DND-41 (cell line): ENCODE data around the gene FAM53A.

Experiments
- CTCF ChIP-seq: IDR thresholded peaks from 2 replicates; pipeline ENCODE4 v1.5.1; 2012; ENCODE audit warnings: borderline replicate concordance, low read length, moderate library complexity, mild to moderate bottlenecking; ENCODE audit not compliant: poor library complexity, severe bottlenecking; ENCODE audit errors: extremely low read depth
- EZH2 ChIP-seq: IDR thresholded peaks from 3 replicates; pipeline ENCODE4 v1.6.1; 2012; ENCODE audit warnings: borderline replicate concordance, low read depth, mild to moderate bottlenecking, moderate library complexity, low read length, inconsistent platforms; ENCODE audit not compliant: severe bottlenecking

- TF ChIP-seq CTCF, result no peak
- no peak for TF ChIP-seq EZH2
Observed at GRCh38 chr4:1614049-1614448, 70.1 kb downstream of the FAM53A start.
